ENCODE results near the gene AGBL4.

- TF ChIP-seq CTCF (tag by site-specific recombination; IDR thresholded peaks at IDR 0.05) (no peak), ZNF596 (tag by site-specific recombination; IDR thresholded peaks at IDR 0.05) (no peak), ZNF24 (tag by site-specific recombination; IDR thresholded peaks at IDR 0.05) (no peak), TCF7L2 (IDR thresholded peaks at IDR 0.05; ENCODE audit: borderline replicate concordance, low read depth, low read length) (no peak), ZNF174 (tag by site-specific recombination; IDR thresholded peaks at IDR 0.05) (no peak), KLF10 (tag by site-specific recombination; IDR thresholded peaks at IDR 0.05) (no peak), EGR2 (tag by site-specific recombination; IDR thresholded peaks at IDR 0.05; ENCODE audit: low read depth) (no peak), ZNF654 (tag by site-specific recombination; IDR thresholded peaks at IDR 0.05; ENCODE audit: low read depth) (no peak)
These were observed 798.3 kb downstream of the AGBL4 start for GRCh38 chr1:49225464-49225863.

Measured in HEK293 (cell line).